ENCODE data around the gene KCNG3. TPM values are rescaled to one million over a fixed set of nuclear protein-coding genes. Genes with fewer than 3 reads are reported as not detected.

The KCNG3 gene
- total RNA-seq, 4 donors from 2014 or later, result 0.27 TPM; not detected in 3

- Histone ChIP-seq H3K4me1 (no peaks in the 10 kb centered on the region), H3K27me3 (peaks cover 4% of the 10 kb centered on the region), H3K4me3 (no peak overlapping the region), H3K9me3 (no peaks in the 10 kb centered on the region), H3K36me3 (no peaks in the 10 kb centered on the region), H3K27ac (no peak overlapping the region)
- 78 to 83% methylated on average over 2 of the region's 2 CpGs for WGBS, 2 donors (ENCODE audit: low coverage in 1 of 2)
- ATAC-seq, result no peak
- TF ChIP-seq EP300 (IDR thresholded peaks at IDR 0.05) (no peak), CTCF (IDR thresholded peaks at IDR 0.05) (no peak), POLR2A (IDR thresholded peaks at IDR 0.05) (no peak), POLR2AphosphoS5 (IDR thresholded peaks at IDR 0.05) (no peak)
These were observed 57.4 kb downstream of the KCNG3 start for GRCh38 chr2:42436370-42436769.

GRCh38 chr2:42435628-42436027 lies 58.2 kb downstream of the KCNG3 start:
- no peak for ATAC-seq
- no peak for TF ChIP-seq POLR2AphosphoS5 (IDR thresholded peaks at IDR 0.05)
- Histone ChIP-seq H3K36me3 (no peaks in the 10 kb centered on the region), H3K4me3 (no peak overlapping the region), H3K4me1 (no peaks in the 10 kb centered on the region), H3K9me3 (no peaks in the 10 kb centered on the region), H3K27ac (no peak overlapping the region), H3K27me3 (no peaks in the 10 kb centered on the region)
- WGBS, 2 donors (ENCODE audit: low coverage in 1 of 2), result 51 to 80% methylated on average over 2 of the region's 2 CpGs

GRCh38 chr2:42430188-42430587 lies 63.6 kb downstream of the KCNG3 start:
- Histone ChIP-seq H3K27me3 (peaks cover 1% of the 10 kb centered on the region), H3K9me3 (no peaks in the 10 kb centered on the region), H3K4me1 (no peaks in the 10 kb centered on the region), H3K4me3 (no peak overlapping the region), H3K27ac (no peak overlapping the region), H3K36me3 (no peaks in the 10 kb centered on the region)
- no peak for ATAC-seq
- TF ChIP-seq EP300 (IDR thresholded peaks at IDR 0.05) (no peak), POLR2A (IDR thresholded peaks at IDR 0.05) (no peak), POLR2AphosphoS5 (IDR thresholded peaks at IDR 0.05) (no peak), CTCF (IDR thresholded peaks at IDR 0.05) (no peak)
- WGBS, 2 donors (ENCODE audit: low coverage in 1 of 2), result 95 to 96% methylated on average over 4 of the region's 4 CpGs

- no peak overlapping the region for H3K4me3 ChIP-seq
- no peak for ATAC-seq
- WGBS, 2 donors (ENCODE audit: low coverage in 1 of 2), result 82 to 92% methylated on average over 2 of the region's 2 CpGs
- no peaks in the 10 kb centered on the region for H3K36me3 ChIP-seq
- no peaks in the 10 kb centered on the region for H3K4me1 ChIP-seq
- peaks cover 8% of the 10 kb centered on the region for H3K27me3 ChIP-seq
- no peak for TF ChIP-seq EP300 (IDR thresholded peaks at IDR 0.05)
- TF ChIP-seq POLR2AphosphoS5 (IDR thresholded peaks at IDR 0.05), result no peak
- TF ChIP-seq CTCF (IDR thresholded peaks at IDR 0.05), result no peak
- TF ChIP-seq POLR2A (IDR thresholded peaks at IDR 0.05), result no peak
- no peaks in the 10 kb centered on the region for H3K9me3 ChIP-seq
- H3K27ac ChIP-seq, result no peak overlapping the region
These were observed 64.4 kb downstream of the KCNG3 start for GRCh38 chr2:42429352-42429751.

- ATAC-seq, result no peak
- WGBS, 2 donors (ENCODE audit: low coverage in 1 of 2), result 78 to 81% methylated on average over 3 of the region's 3 CpGs
- H3K4me3 ChIP-seq, result no peak overlapping the region
- H3K4me1 ChIP-seq, result peaks cover 0 to 5% (median 0%) of the 10 kb centered on the region in 3 donors
- no peaks in the 10 kb centered on the region for H3K9me3 ChIP-seq
- H3K36me3 ChIP-seq, result no peaks in the 10 kb centered on the region
- no peak overlapping the region for H3K27ac ChIP-seq
- no peak for TF ChIP-seq POLR2AphosphoS5 (IDR thresholded peaks at IDR 0.05)
- no peak for TF ChIP-seq CTCF (IDR thresholded peaks at IDR 0.05)
- no peak for TF ChIP-seq POLR2A (IDR thresholded peaks at IDR 0.05)
- no peak for TF ChIP-seq EP300 (IDR thresholded peaks at IDR 0.05)
- H3K27me3 ChIP-seq, result peaks cover 8% of the 10 kb centered on the region
These were observed 68.1 kb downstream of the KCNG3 start for GRCh38 chr2:42425697-42426096.

Data from gastroesophageal sphincter (tissue), 4 donors.